Endothelial cell of umbilical vein (primary cell): ENCODE data around the gene PIANP. TPM values are rescaled to one million over a fixed set of nuclear protein-coding genes. Genes with fewer than 3 reads are reported as not detected.

Experiments
- BruUV-seq: library from RNA; stranded (reverse); fragments of 400-500 nt; replicated peaks from 2 replicates; lab custom pipeline; 2021; lab: Mats Ljungman, UMichigan
- CTCF ChIA-PET: fragments of 300-600, 350-600 bp; sonication (Branson Sonifier 250); formaldehyde crosslinking; loops from one replicate; lab custom pipeline; 2021; ENCODE audit warnings: antibody characterized with exemption, inconsistent platforms; lab: Charles Lee
- POLR2A ChIA-PET: fragments of 300-600, 350-600 bp; sonication (Branson Sonifier 250); formaldehyde crosslinking; loops from one replicate; lab custom pipeline; 2021; ENCODE audit warnings: antibody characterized with exemption, inconsistent platforms; lab: Charles Lee
- DNase-seq: peaks from one replicate; pipeline ENCODE4 v3.0.0-alpha.2; 2011; ENCODE audit warnings: low read depth, low spot score
- FAIRE-seq: peaks from 2 replicates; lab custom pipeline; 2011; peaks lifted over from hg19 to GRCh38; lab: Jason Lieb, UNC
- H2AFZ ChIP-seq: 2 replicates; pipeline ENCODE4 v1.6.0; 2012; ENCODE audit warnings: low read depth, low read length, control low read depth, inconsistent platforms
- H3K27ac ChIP-seq: 2 replicates; pipeline ENCODE4 v1.5.1; 2011; ENCODE audit warnings: low read depth, mild to moderate bottlenecking, control low read depth, low read length, moderate library complexity; ENCODE audit not compliant: insufficient read depth
- H3K27me3 ChIP-seq, 2 experiments: 2 replicates each; pipeline versions ENCODE4 v1.6.0 to v1.6.1; 2011; ENCODE audit warnings: low read length in 2 of 2, mixed read lengths in 1 of 2; ENCODE audit not compliant: control insufficient read depth in 2 of 2, insufficient read depth in 2 of 2
- H3K36me3 ChIP-seq, 2 experiments: 2 replicates in 1 of 2; 3 replicates in 1 of 2; pipeline ENCODE4 v1.5.1; 2011; ENCODE audit warnings: low read length in 2 of 2, mild to moderate bottlenecking in 1 of 2, moderate library complexity in 1 of 2; ENCODE audit not compliant: control insufficient read depth in 2 of 2, insufficient read depth in 2 of 2; ENCODE audit errors: extremely low read depth in 1 of 2
- H3K4me1 ChIP-seq: 3 replicates; pipeline ENCODE4 v1.5.1; 2011; ENCODE audit warnings: mild to moderate bottlenecking, low read length; ENCODE audit not compliant: control insufficient read depth, insufficient read depth; ENCODE audit errors: extremely low read depth
- H3K4me2 ChIP-seq: 2 replicates; pipeline ENCODE4 v1.6.1; 2011; ENCODE audit warnings: low read length, control low read depth, mixed read lengths; ENCODE audit not compliant: insufficient read depth
- H3K4me3 ChIP-seq, 3 experiments: fragments of 200-600 bp in 1 of 3; sonication (generic), shearing (Covaris generic) in 1 of 3; replicated peaks in 1 of 3; 2 replicates each; pipeline ENCODE4 v1.5.1; 2011 to 2016; ENCODE audit warnings: control low read depth in 3 of 3, low read length in 3 of 3, mild to moderate bottlenecking in 2 of 3, inconsistent platforms in 1 of 3, low read depth in 1 of 3, moderate library complexity in 1 of 3; ENCODE audit not compliant: insufficient read depth in 1 of 3
- H3K79me2 ChIP-seq: 2 replicates; pipeline ENCODE4 v1.6.0; 2012; ENCODE audit warnings: low read length, inconsistent platforms; ENCODE audit not compliant: control insufficient read depth, insufficient read depth
- H3K9ac ChIP-seq: replicated peaks from 2 replicates; pipeline ENCODE3; 2011; ENCODE audit warnings: low read length, control low read depth; ENCODE audit not compliant: insufficient read depth; ENCODE audit errors: extremely low read depth
- H3K9me1 ChIP-seq: replicated peaks from 3 replicates; pipeline ENCODE4 v1.6.0; 2011; ENCODE audit warnings: mild to moderate bottlenecking, low read length; ENCODE audit not compliant: control insufficient read depth, insufficient read depth; ENCODE audit errors: extremely low read depth
- H3K9me3 ChIP-seq: replicated peaks from 2 replicates; pipeline ENCODE4 v1.5.1; 2012; ENCODE audit warnings: low read length, inconsistent platforms; ENCODE audit not compliant: control insufficient read depth, insufficient read depth
- H4K20me1 ChIP-seq: replicated peaks from 2 replicates; pipeline ENCODE3; 2011; ENCODE audit warnings: mild to moderate bottlenecking, low read length; ENCODE audit not compliant: control insufficient read depth, insufficient read depth; ENCODE audit errors: extremely low read depth
- CTCF ChIP-seq, 2 donors: IDR thresholded peaks; 1 replicate in 1 of 2; 2 replicates in 1 of 2; pipeline ENCODE4 v1.5.1; 2011; ENCODE audit warnings: low read length in 2 of 2, mild to moderate bottlenecking in 2 of 2, moderate library complexity in 2 of 2, control low read depth in 1 of 2, inconsistent platforms in 1 of 2, low read depth in 1 of 2; ENCODE audit not compliant: insufficient read depth in 1 of 2; ENCODE audit errors: extremely low read depth in 1 of 2
- EZH2 ChIP-seq: IDR thresholded peaks from 2 replicates; pipeline ENCODE4 v1.6.1; 2012; ENCODE audit warnings: borderline replicate concordance, low read depth, mild to moderate bottlenecking, moderate library complexity, low read length, inconsistent platforms; ENCODE audit not compliant: severe bottlenecking
- FOS ChIP-seq: IDR thresholded peaks from 2 replicates; pipeline ENCODE4 v1.6.1; 2011; ENCODE audit warnings: mild to moderate bottlenecking, low read length, moderate library complexity, borderline replicate concordance; ENCODE audit not compliant: insufficient read depth
- GATA2 ChIP-seq: IDR thresholded peaks from 2 replicates; pipeline ENCODE4 v1.7.0; 2011; ENCODE audit warnings: low read depth, mild to moderate bottlenecking, moderate library complexity, mixed read lengths, low read length; ENCODE audit not compliant: insufficient read length, insufficient read depth
- JUN ChIP-seq: IDR thresholded peaks from 2 replicates; pipeline ENCODE4 v1.6.1; 2011; ENCODE audit warnings: borderline replicate concordance, low read depth; ENCODE audit not compliant: insufficient read length, insufficient read depth
- MAX ChIP-seq: IDR thresholded peaks from 2 replicates; pipeline ENCODE4 v1.6.1; 2011; ENCODE audit not compliant: insufficient read depth, insufficient read length
- MYC ChIP-seq: IDR thresholded peaks from one replicate; pipeline ENCODE4 v1.6.1; 2011; ENCODE audit warnings: mild to moderate bottlenecking, low read depth, low read length
- POLR2A ChIP-seq: IDR thresholded peaks from 2 replicates; pipeline ENCODE4 v1.6.1; 2012; ENCODE audit warnings: low read depth, mild to moderate bottlenecking, control low read depth, low read length
- POLR2AphosphoS5 ChIP-seq: IDR thresholded peaks from 2 replicates; pipeline ENCODE4 v1.6.1; 2012; ENCODE audit warnings: low read depth, mild to moderate bottlenecking, control low read depth, low read length, moderate library complexity; ENCODE audit not compliant: insufficient read depth
- dilution Hi-C: fragments of 300-500 bp; cut with MboI; formaldehyde crosslinking; loops from one replicate; pipeline ENCODE4 v1.15.0; 2019; ENCODE audit warnings: low sequenced_read_pairs; ENCODE audit not compliant: extremely low pct_ligation_motif_present
- intact Hi-C: fragments of 100-400 bp; cut with micrococcal nuclease; formaldehyde crosslinking; loops from one replicate; pipeline ENCODE4 v1.10.0; 2022
- polyA plus RNA-seq, 4 experiments: library from polyadenylated mRNA; depleted of rRNA in 3 of 4; stranded (reverse) in 3 of 4; unstranded in 1 of 4; fragments of >200 nt; gene quantifications; 2 replicates each; pipeline versions ENCODE4 v1.2.1 to v1.2.3, GENCODE V29; 2011 to 2012; ENCODE audit warnings: missing spikeins in 1 of 4
- total RNA-seq: library from RNA; stranded (reverse); gene quantifications from 2 replicates; pipeline ENCODE4 v1.2.3, GENCODE V29; 2021

Gene PIANP
- total and polyA plus RNA-seq, 2 donors (not counting 3 experiments of a cell fraction or from before 2014, with no cell fraction given): 0.10 to 0.55 TPM

GRCh38 chr12:6676962-6677361 is 23.7 kb downstream of the PIANP start:
- Histone ChIP-seq H3K79me2 (peaks cover 18% of the 10 kb centered on the region), H2AFZ (no peak overlapping the region), H3K9me1 (no peaks in the 10 kb centered on the region), H3K4me2 (no peak overlapping the region), H3K36me3 (peaks cover 18 to 49% of the 10 kb centered on the region in 2 experiments), H3K27me3 (no peaks in the 10 kb centered on the region), H3K4me1 (no peaks in the 10 kb centered on the region), H3K9me3 (no peaks in the 10 kb centered on the region), H3K4me3 (no peak overlapping the region), H3K9ac (no peak overlapping the region), H4K20me1 (no peaks in the 10 kb centered on the region), H3K27ac (no peak overlapping the region)
- POLR2A ChIA-PET: no interaction called here
- no TSS peak for BruUV-seq
- CTCF ChIA-PET: no interaction called here
- no peak for DNase-seq
- TF ChIP-seq EZH2: no peak
- no peak for TF ChIP-seq JUN
- TF ChIP-seq MYC: no peak
- no peak for TF ChIP-seq GATA2
- no peak for TF ChIP-seq POLR2AphosphoS5
- TF ChIP-seq CTCF (IDR thresholded peaks at IDR 0.05; ENCODE audit: extremely low read depth in 1 of 2, insufficient read depth in 1 of 2, low read depth in 1 of 2, low read length in 2 of 2): no peak
- no peak for TF ChIP-seq MAX
- TF ChIP-seq FOS: no peak
- no peak for TF ChIP-seq POLR2A
- dilution Hi-C loops: no loop called here
- no peak for FAIRE-seq
- intact Hi-C loops: no loop called here
